ENCODE results near the gene SEC24C.

- TF ChIP-seq CTCF (IDR thresholded peaks at IDR 0.05) (no peak), PBX3 (IDR thresholded peaks at IDR 0.05) (no peak), REST (IDR thresholded peaks at IDR 0.05; ENCODE audit: low read depth, low read length) (no peak), POLR2AphosphoS5 (IDR thresholded peaks at IDR 0.05; ENCODE audit: low read depth, low read length) (no peak), JUND (IDR thresholded peaks at IDR 0.05) (no peak), SMC3 (IDR thresholded peaks at IDR 0.05; ENCODE audit: low read depth, low read length) (no peak), TAF1 (IDR thresholded peaks at IDR 0.05; ENCODE audit: borderline replicate concordance, low read depth, low read length) (no peak), FOXJ3 (CRISPR knock-in tag; IDR thresholded peaks at IDR 0.05) (no peak), EZH2phosphoT487 (IDR thresholded peaks at IDR 0.05; ENCODE audit: borderline replicate concordance, low read depth) (no peak)
- TF ChIP-seq, protein P1, sequence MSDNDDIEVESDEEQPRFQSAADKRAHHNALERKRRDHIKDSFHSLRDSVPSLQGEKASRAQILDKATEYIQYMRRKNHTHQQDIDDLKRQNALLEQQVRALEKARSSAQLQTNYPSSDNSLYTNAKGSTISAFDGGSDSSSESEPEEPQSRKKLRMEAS (IDR thresholded peaks at IDR 0.05; ENCODE audit: low read depth) = no peak
These were observed 34.8 kb downstream of the SEC24C start for GRCh38 chr10:73779018-73779417.
